ENCODE results near the gene KRT72.

KRT72 gene

GRCh38 chr12:52577316-52577715 lies 23.9 kb downstream of the KRT72 start:
- no peak for DNase-seq (ENCODE audit: low read depth in 1 of 2, low spot score in 1 of 2)
- Histone ChIP-seq H3K27ac (replicated peaks) (no peak overlapping the region), H3K27me3 (ENCODE audit: insufficient read depth, poor library complexity, severe bottlenecking) (peaks cover 2% of the 10 kb centered on the region), H3K4me3 (replicated peaks; ENCODE audit: insufficient read depth, low read length) (no peak overlapping the region)
- TF ChIP-seq POLR2AphosphoS5 (IDR thresholded peaks at IDR 0.05; ENCODE audit: low read depth) (no peak), CTCF (IDR thresholded peaks at IDR 0.05; ENCODE audit: insufficient read depth, low read length) (no peak), REST (IDR thresholded peaks at IDR 0.05; ENCODE audit: insufficient replicate concordance, low read depth) (no peak), GABPA (IDR thresholded peaks at IDR 0.05; ENCODE audit: low read depth) (no peak), SPI1 (IDR thresholded peaks at IDR 0.05; ENCODE audit: borderline replicate concordance, low read depth) (no peak)

GRCh38 chr12:52575948-52576347 lies 25.3 kb downstream of the KRT72 start:
- DNase-seq (ENCODE audit: low read depth in 1 of 2, low spot score in 1 of 2) = no peak
- H3K4me3 ChIP-seq (replicated peaks; ENCODE audit: insufficient read depth, low read length) = no peak overlapping the region
- H3K27ac ChIP-seq (replicated peaks) = no peak overlapping the region
- TF ChIP-seq SPI1 (IDR thresholded peaks at IDR 0.05; ENCODE audit: borderline replicate concordance, low read depth) (no peak), REST (IDR thresholded peaks at IDR 0.05; ENCODE audit: insufficient replicate concordance, low read depth) (no peak), CTCF (IDR thresholded peaks at IDR 0.05; ENCODE audit: insufficient read depth, low read length) (no peak), POLR2AphosphoS5 (IDR thresholded peaks at IDR 0.05; ENCODE audit: low read depth) (no peak), GABPA (IDR thresholded peaks at IDR 0.05; ENCODE audit: low read depth) (no peak)
- H3K27me3 ChIP-seq (ENCODE audit: insufficient read depth, poor library complexity, severe bottlenecking) = peaks cover 2% of the 10 kb centered on the region

- Histone ChIP-seq H3K4me3 (replicated peaks; ENCODE audit: insufficient read depth, low read length) (no peak overlapping the region), H3K27ac (replicated peaks) (no peak overlapping the region), H3K27me3 (ENCODE audit: insufficient read depth, poor library complexity, severe bottlenecking) (peaks cover 2% of the 10 kb centered on the region)
- no peak for TF ChIP-seq SPI1 (IDR thresholded peaks at IDR 0.05; ENCODE audit: borderline replicate concordance, low read depth)
- TF ChIP-seq GABPA (IDR thresholded peaks at IDR 0.05; ENCODE audit: low read depth) = no peak
- TF ChIP-seq REST (IDR thresholded peaks at IDR 0.05; ENCODE audit: insufficient replicate concordance, low read depth) = no peak
- TF ChIP-seq POLR2AphosphoS5 (IDR thresholded peaks at IDR 0.05; ENCODE audit: low read depth) = no peak
- TF ChIP-seq CTCF (IDR thresholded peaks at IDR 0.05; ENCODE audit: insufficient read depth, low read length) = no peak
- DNase-seq (ENCODE audit: low read depth in 1 of 2, low spot score in 1 of 2) = no peak
These were observed 26.0 kb downstream of the KRT72 start for GRCh38 chr12:52575256-52575655.
